Measurements from ENCODE around the gene ATG7.

The ATG7 gene

GRCh38 chr3:11283139-11283475 lies 10.9 kb downstream of the ATG7 start:
- no peak for TF ChIP-seq CTCF (IDR thresholded peaks at IDR 0.05; ENCODE audit: control insufficient read depth, extremely low read depth, insufficient read depth)
- no peak overlapping the region for H3K4me3 ChIP-seq (ENCODE audit: low read depth, low read length)
- DNase-seq (ENCODE audit: low read depth), result no peak

GRCh38 chr3:11284011-11284410 lies 11.8 kb downstream of the ATG7 start:
- no peak for DNase-seq (ENCODE audit: low read depth)
- TF ChIP-seq CTCF (IDR thresholded peaks at IDR 0.05; ENCODE audit: control insufficient read depth, extremely low read depth, insufficient read depth), result no peak
- H3K4me3 ChIP-seq (ENCODE audit: low read depth, low read length), result no peak overlapping the region

GRCh38 chr3:11285471-11285870 lies 13.3 kb downstream of the ATG7 start:
- no peak for DNase-seq (ENCODE audit: low read depth)
- no peak for TF ChIP-seq CTCF (IDR thresholded peaks at IDR 0.05; ENCODE audit: control insufficient read depth, extremely low read depth, insufficient read depth)
- H3K4me3 ChIP-seq (ENCODE audit: low read depth, low read length), result no peak overlapping the region

GRCh38 chr3:11287404-11287803 lies 15.2 kb downstream of the ATG7 start:
- H3K4me3 ChIP-seq (ENCODE audit: low read depth, low read length), result no peak overlapping the region
- TF ChIP-seq CTCF (IDR thresholded peaks at IDR 0.05; ENCODE audit: control insufficient read depth, extremely low read depth, insufficient read depth), result no peak
- DNase-seq (ENCODE audit: low read depth), result no peak

- no peak for TF ChIP-seq CTCF (IDR thresholded peaks at IDR 0.05; ENCODE audit: control insufficient read depth, extremely low read depth, insufficient read depth)
- peak; percentile 45 for DNase-seq (ENCODE audit: low read depth)
- no peak overlapping the region for H3K4me3 ChIP-seq (ENCODE audit: low read depth, low read length)
Observed at GRCh38 chr3:11288021-11288491, 15.9 kb downstream of the ATG7 start.

GRCh38 chr3:11288786-11289637 lies 16.8 kb downstream of the ATG7 start:
- H3K4me3 ChIP-seq (ENCODE audit: low read depth, low read length), result no peak overlapping the region
- TF ChIP-seq CTCF (IDR thresholded peaks at IDR 0.05; ENCODE audit: control insufficient read depth, extremely low read depth, insufficient read depth), result no peak
- no peak for DNase-seq (ENCODE audit: low read depth)

- no peak for DNase-seq (ENCODE audit: low read depth)
- TF ChIP-seq CTCF (IDR thresholded peaks at IDR 0.05; ENCODE audit: control insufficient read depth, extremely low read depth, insufficient read depth), result no peak
- H3K4me3 ChIP-seq (ENCODE audit: low read depth, low read length), result no peak overlapping the region
Observed at GRCh38 chr3:11289864-11290263, 17.7 kb downstream of the ATG7 start.
